ENCODE data around the gene NKAIN4.

The NKAIN4 gene

GRCh38 chr20:63273635-63274380 is 19.5 kb upstream of the NKAIN4 start:
- no peak for TF ChIP-seq ZNF274 (IDR thresholded peaks at IDR 0.05; ENCODE audit: low read depth, low read length)
- peak overlapping the region; percentile 97 for H3K4me3 ChIP-seq (ENCODE audit: low read length)

- peak overlapping the region; percentile 97 for H3K4me3 ChIP-seq (ENCODE audit: low read length)
Observed at GRCh38 chr20:63273059-63273579, 18.9 kb upstream of the NKAIN4 start.

GRCh38 chr20:63272105-63273058 is 18.1 kb upstream of the NKAIN4 start, which contains the start of gene ARFGAP1:
Gene ARFGAP1, plus strand, starts transcription at chr20:63272813. Its CDS starts 2,768 bp downstream, at chr20:63275581.
- H3K4me3 ChIP-seq (ENCODE audit: low read length), result peak within 1 kb of the TSS; percentile 97
- TF ChIP-seq ZNF274 (IDR thresholded peaks at IDR 0.05; ENCODE audit: low read depth, low read length), result no peak

More at GRCh38 chr20:63273059-63273579, 18.9 kb upstream of the NKAIN4 start:
- TF ChIP-seq ZNF274 (IDR thresholded peaks at IDR 0.05; ENCODE audit: low read depth, low read length), result no peak

GRCh38 chr20:63270606-63271325 is 16.5 kb upstream of the NKAIN4 start:
- TF ChIP-seq ZNF274 (IDR thresholded peaks at IDR 0.05; ENCODE audit: low read depth, low read length), result no peak
- no peak overlapping the region for H3K4me3 ChIP-seq (ENCODE audit: low read length)

GRCh38 chr20:63269724-63270123 is 15.5 kb upstream of the NKAIN4 start:
- H3K4me3 ChIP-seq (ENCODE audit: low read length), result no peak overlapping the region
- no peak for TF ChIP-seq ZNF274 (IDR thresholded peaks at IDR 0.05; ENCODE audit: low read depth, low read length)

GRCh38 chr20:63268671-63269439 is 14.6 kb upstream of the NKAIN4 start:
- TF ChIP-seq ZNF274 (IDR thresholded peaks at IDR 0.05; ENCODE audit: low read depth, low read length), result no peak

GRCh38 chr20:63268256-63268655 is 14.0 kb upstream of the NKAIN4 start:
- TF ChIP-seq ZNF274 (IDR thresholded peaks at IDR 0.05; ENCODE audit: low read depth, low read length), result no peak
- H3K4me3 ChIP-seq (ENCODE audit: low read length), result no peak overlapping the region

More at GRCh38 chr20:63268671-63269439, 14.6 kb upstream of the NKAIN4 start:
- H3K4me3 ChIP-seq (ENCODE audit: low read length), result no peak overlapping the region

GRCh38 chr20:63267691-63268090 is 13.4 kb upstream of the NKAIN4 start:
- TF ChIP-seq ZNF274 (IDR thresholded peaks at IDR 0.05; ENCODE audit: low read depth, low read length), result no peak
- no peak overlapping the region for H3K4me3 ChIP-seq (ENCODE audit: low read length)

GRCh38 chr20:63265891-63266515 is 11.7 kb upstream of the NKAIN4 start:
- no peak for TF ChIP-seq ZNF274 (IDR thresholded peaks at IDR 0.05; ENCODE audit: low read depth, low read length)

GRCh38 chr20:63264519-63264918 is 10.3 kb upstream of the NKAIN4 start:
- no peak overlapping the region for H3K4me3 ChIP-seq (ENCODE audit: low read length)
- no peak for TF ChIP-seq ZNF274 (IDR thresholded peaks at IDR 0.05; ENCODE audit: low read depth, low read length)

More at GRCh38 chr20:63265891-63266515, 11.7 kb upstream of the NKAIN4 start:
- no peak overlapping the region for H3K4me3 ChIP-seq (ENCODE audit: low read length)

- no peak overlapping the region for H3K4me3 ChIP-seq (ENCODE audit: low read length)
- no peak for TF ChIP-seq ZNF274 (IDR thresholded peaks at IDR 0.05; ENCODE audit: low read depth, low read length)
Observed at GRCh38 chr20:63264000-63264399, 9.7 kb upstream of the NKAIN4 start.

- H3K4me3 ChIP-seq (ENCODE audit: low read length), result no peak overlapping the region
- TF ChIP-seq ZNF274 (IDR thresholded peaks at IDR 0.05; ENCODE audit: low read depth, low read length), result no peak
Observed at GRCh38 chr20:63262836-63263235, 8.6 kb upstream of the NKAIN4 start.

All from GM08714 (cell line).